GM12864 (cell line): Measurements from ENCODE around the gene NAALADL2.
"Not testable (repeated sequence)": the region's sequence is repeated elsewhere in the genome, so short reads cannot be mapped to it uniquely, and the experiment has no call there.

Experiments used
- DNase-seq: peaks from one replicate; pipeline ENCODE4 v3.0.0-alpha.2; 2011; ENCODE audit warnings: low read depth
- H3K4me3 ChIP-seq: 2 replicates; pipeline ENCODE4 v1.5.1; 2011; ENCODE audit warnings: mild to moderate bottlenecking, low read depth, low read length, control low read depth
- TF ChIP-seq, protein P1 (sequence below): IDR thresholded peaks from 2 replicates; pipeline ENCODE4 v1.5.1; 2011; ENCODE audit warnings: low read depth, mild to moderate bottlenecking, moderate library complexity, low read length, control low read depth, inconsistent platforms; ENCODE audit errors: missing control alignments

The NAALADL2 gene

DNA sequence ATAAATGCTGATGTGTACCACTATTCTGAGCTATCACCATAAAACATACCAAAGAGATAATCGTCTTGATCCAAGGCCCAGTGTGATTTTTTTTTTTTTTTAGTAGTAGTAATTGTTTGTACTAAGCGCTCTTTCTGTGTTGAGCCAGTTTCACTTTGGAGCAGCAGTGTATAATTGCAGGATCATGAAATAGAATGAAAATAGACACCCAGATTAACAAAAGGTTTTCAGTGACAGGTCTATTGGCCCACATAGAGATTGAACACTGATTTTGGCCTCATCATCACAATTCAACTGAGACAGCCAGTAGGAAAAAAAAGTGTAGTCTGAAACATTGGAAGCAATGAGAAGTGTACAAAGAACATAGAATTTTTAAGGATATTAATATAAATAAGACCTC, 749.8 kb downstream of the NAALADL2 start:
- TF ChIP-seq, protein P1, sequence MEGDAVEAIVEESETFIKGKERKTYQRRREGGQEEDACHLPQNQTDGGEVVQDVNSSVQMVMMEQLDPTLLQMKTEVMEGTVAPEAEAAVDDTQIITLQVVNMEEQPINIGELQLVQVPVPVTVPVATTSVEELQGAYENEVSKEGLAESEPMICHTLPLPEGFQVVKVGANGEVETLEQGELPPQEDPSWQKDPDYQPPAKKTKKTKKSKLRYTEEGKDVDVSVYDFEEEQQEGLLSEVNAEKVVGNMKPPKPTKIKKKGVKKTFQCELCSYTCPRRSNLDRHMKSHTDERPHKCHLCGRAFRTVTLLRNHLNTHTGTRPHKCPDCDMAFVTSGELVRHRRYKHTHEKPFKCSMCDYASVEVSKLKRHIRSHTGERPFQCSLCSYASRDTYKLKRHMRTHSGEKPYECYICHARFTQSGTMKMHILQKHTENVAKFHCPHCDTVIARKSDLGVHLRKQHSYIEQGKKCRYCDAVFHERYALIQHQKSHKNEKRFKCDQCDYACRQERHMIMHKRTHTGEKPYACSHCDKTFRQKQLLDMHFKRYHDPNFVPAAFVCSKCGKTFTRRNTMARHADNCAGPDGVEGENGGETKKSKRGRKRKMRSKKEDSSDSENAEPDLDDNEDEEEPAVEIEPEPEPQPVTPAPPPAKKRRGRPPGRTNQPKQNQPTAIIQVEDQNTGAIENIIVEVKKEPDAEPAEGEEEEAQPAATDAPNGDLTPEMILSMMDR: no peak
- DNase-seq: no peak
- no peak overlapping the region for H3K4me3 ChIP-seq

DNA sequence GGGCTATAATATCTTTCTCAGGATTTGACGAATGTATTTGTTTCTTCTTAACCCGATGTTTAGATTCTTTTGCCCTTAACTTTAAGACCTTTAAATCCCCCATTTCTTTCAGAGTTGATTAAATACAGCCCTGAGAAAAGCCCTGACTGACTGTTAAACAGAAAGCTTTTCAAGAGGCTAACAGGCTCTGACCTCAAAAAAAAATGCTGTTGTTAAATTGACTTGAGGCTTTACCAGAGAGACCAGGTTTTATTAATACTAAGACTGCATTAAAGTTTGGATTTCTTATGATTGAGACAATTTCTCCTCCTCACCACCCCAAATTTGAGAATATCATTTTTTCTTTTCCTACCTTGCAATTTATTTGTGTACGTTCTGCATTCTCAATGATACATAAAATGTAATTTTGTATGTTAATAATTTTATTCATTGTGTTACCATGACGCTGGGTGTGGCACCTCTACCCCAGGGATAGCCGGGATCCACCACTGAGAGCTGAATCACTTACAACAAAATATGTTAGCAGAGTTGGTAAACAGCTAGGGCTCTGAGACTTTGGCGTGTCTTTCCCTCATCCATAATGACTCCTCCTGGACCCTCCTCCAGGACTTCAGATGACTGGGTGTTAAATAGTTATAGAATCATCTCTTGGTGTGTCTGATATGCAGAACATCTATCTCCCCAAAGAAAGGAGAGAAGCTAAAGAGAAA, 753.5 kb downstream of the NAALADL2 start:
- no peak overlapping the region for H3K4me3 ChIP-seq
- TF ChIP-seq, protein P1: no peak
- DNase-seq: no peak

DNA sequence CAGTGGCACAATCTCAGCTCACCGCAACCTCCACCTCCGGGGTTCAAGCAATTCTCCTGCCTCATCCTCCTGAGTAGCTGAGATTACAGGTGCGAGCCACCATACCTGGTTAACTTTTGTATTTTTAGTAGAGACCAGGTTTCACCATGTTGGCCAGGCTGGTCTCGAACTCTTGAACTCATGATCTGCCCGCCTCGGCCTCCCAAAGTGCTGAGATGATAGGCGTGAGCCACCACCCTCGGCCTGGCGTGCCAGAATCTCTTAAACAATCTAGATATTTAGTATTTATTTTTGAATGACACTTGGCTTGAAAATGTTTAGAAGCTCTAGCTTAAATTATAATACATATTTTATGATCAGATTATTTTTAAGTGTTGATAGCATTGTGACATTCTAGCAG, 755.0 kb downstream of the NAALADL2 start:
- DNase-seq, H3K4me3 ChIP-seq: not testable (repeated sequence)

DNA sequence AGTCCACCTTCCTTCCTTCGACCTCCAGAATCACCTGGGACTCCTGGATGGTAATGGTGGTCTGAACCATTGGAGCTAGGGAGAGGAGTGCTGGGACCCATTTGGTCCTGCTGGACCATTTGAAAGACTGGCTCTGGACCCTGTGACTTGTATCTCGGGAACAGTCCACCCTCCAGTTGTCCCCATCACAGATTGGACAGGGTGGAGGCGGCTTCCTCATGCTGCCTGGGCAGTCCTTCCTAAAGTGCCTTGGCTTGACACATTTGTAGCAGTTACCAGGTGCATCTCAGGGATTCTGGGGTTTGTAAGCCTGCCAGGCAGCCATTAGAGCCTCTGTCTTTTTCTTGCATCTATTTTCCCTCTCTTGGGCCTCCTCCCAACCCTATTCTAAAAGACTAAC, 758.1 kb downstream of the NAALADL2 start:
- no peak overlapping the region for H3K4me3 ChIP-seq
- no peak for DNase-seq
- TF ChIP-seq, protein P1: no peak

DNA sequence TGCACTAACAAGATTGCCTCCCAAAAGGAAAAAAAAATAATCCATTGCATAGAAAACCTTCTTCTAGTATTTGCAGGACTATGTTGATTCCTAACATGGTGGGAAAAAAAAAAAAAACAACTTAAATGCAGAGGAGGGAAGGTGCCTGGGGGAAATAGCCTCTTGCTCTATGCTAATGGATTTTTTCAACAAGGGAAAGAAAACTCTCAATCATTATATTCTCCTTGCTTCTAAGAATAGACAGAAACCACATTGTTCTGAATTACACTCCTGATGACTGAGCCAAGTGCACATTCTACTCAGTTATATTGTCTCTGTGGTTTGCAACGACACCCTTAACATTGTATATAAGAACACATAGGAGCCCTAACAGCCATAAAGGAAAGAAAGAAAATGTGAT, 760.2 kb downstream of the NAALADL2 start:
- no peak overlapping the region for H3K4me3 ChIP-seq
- TF ChIP-seq, protein P1: no peak
- DNase-seq: no peak

DNA sequence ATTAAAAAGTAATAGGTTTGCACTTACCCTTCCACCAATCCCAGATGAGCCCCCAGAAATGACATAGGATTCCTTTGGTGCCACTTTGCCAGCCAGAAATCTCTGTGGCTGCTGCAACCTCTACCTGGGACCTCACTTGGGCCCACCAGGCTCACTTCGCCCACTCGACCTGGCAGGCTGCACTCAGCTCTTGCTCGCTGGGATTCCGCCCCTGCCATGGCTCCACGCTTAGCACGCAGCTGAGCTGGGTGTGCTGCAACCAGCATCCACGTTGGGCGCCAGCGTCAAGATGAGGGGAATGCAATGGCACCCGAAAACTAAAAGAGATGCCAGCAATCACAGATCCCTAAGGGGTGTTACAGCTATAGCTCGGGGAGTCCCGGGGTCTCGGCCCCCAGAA, 761.0 kb downstream of the NAALADL2 start:
- DNase-seq: no peak
- TF ChIP-seq, protein P1: no peak
- no peak overlapping the region for H3K4me3 ChIP-seq

DNA sequence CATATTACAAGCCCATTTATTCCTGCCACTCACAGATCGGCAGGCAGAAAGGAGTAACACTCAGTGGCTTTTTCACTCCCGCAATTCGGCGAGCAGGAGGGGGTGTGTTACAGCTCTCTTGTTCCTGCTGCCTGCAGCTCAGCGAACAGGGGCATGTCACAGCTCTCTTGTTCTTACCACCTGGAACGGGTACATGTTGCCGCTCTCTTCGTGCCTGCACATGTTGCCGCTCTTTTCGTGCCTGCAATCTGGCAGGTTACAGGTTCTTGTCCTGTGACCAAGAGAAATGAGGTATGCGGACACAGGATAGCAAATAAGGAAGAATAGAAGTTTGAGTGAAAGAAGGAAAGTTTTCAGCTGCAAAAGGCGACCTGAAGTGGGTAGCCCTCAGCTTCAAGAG, 761.4 kb downstream of the NAALADL2 start:
- H3K4me3 ChIP-seq: no peak overlapping the region
- no peak for DNase-seq
- TF ChIP-seq, protein P1: no peak

DNA sequence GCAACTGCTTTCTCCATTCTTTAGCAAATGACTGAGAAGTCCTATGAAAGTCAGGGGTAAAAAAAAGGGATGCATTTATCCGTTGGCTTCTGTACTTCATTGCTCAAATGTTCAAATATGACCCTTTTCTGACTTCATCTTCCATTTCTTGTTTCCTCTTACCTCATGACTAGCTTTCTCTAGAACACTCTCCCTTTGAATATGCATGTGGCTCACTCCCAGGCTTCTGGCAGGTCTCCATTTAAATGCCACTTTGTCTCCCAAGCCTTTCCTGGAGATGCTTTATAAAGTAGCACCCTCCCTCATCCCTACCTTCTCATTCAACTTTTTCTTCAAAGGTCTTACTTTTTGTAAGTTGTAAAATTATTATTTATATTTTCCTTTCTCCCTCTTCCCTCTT, 781.8 kb downstream of the NAALADL2 start:
- TF ChIP-seq, protein P1: no peak
- DNase-seq: no peak

More for the DNA sequence above, 781.8 kb downstream of the NAALADL2 start:
- H3K4me3 ChIP-seq: no peak overlapping the region
